ENCODE measurements around the gene UPF1.

Gene UPF1

DNA sequence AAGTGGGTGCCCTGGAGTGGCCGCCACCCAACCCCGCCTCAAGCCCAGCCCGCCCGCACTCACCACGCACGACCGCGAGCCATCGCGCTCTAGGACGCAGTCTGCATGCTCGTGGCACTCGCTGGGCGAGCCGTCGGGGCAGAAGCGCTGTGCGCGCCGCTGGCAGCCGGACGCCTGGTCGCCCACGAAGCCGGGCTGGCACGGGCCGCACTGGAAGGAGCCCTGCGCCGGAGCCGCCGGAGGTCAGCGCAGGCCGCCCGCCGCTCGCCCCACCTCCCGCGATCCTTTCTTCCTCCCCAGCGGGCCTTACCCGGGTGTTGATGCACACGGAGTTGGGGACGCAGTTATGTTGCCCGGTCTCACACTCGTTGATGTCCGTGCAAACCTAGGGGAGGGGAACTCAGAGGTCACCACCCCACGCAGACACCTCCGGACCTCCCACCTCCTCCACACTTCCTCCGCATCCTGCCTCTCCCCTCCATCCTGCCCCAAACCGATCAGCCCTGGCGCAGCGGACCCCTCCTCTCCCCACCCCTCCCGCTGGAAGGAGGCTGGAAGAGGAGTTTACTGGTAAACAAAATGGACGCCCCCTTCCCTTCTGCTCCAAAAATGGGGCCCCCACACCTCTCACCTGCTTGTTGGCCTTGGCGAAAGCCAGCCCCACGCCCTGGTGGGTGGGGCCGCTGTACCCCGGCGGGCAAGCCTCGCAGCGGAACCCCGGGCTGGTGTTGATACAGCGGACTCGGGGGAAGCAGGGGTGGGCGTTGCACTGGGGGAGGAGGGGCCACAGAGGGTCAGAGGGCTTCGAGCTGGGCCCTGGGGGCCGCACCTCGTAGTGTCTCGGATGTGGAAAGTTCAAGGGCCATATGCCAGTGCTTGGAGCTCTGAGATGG lies 43.0 kb upstream of the UPF1 start:
- no peak overlapping the region for H3K4me3 ChIP-seq (replicated peaks in 1 of 2; ENCODE audit: low read depth in 2 of 2, low read length in 2 of 2)
- DNase-seq (ENCODE audit: low read depth in 2 of 2), result no peak
- TF ChIP-seq CTCF (IDR thresholded peaks at IDR 0.05; ENCODE audit: low read depth, low read length), result no peak

DNA sequence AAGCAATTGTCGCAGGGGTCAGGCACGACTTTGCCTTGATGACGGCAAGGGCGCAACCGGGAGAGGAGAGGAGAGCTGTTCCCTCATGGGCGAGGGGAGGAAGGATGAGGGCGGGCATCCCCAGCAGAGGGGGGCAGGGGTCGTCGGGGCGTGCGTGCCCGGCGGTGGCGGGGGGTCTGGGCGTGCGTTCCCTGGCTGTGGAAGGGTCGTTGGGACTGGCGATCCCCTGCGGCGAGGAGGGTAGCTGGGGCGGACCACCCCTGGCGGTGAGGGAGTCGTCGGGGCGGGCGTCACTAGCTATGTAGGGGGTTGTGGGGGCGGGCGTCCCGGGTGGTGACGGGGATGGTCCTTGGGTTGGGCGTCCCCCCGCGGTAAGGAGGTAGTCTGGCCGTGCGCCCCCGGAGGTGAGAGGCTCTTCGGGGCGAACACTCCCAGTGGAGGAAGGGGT lies 42.3 kb upstream of the UPF1 start:
- no peak for TF ChIP-seq CTCF (IDR thresholded peaks at IDR 0.05; ENCODE audit: low read depth, low read length)
- no peak for DNase-seq (ENCODE audit: low read depth in 2 of 2)
- H3K4me3 ChIP-seq (replicated peaks in 1 of 2; ENCODE audit: low read depth in 2 of 2, low read length in 2 of 2), result no peak overlapping the region

- DNase-seq (ENCODE audit: low read depth in 2 of 2), result peak; percentile 10 to 41
- TF ChIP-seq CTCF (IDR thresholded peaks at IDR 0.05; ENCODE audit: low read depth, low read length), result no peak
- H3K4me3 ChIP-seq (replicated peaks in 1 of 2; ENCODE audit: low read depth in 2 of 2, low read length in 2 of 2), result no peak overlapping the region
Observed at GRCh38 chr19:18789883-18790565, 41.7 kb upstream of the UPF1 start.

- H3K4me3 ChIP-seq (replicated peaks in 1 of 2; ENCODE audit: low read depth in 2 of 2, low read length in 2 of 2), result no peak within 1 kb of the TSS
- no peak for DNase-seq (ENCODE audit: low read depth in 2 of 2)
- no peak for TF ChIP-seq CTCF (IDR thresholded peaks at IDR 0.05; ENCODE audit: low read depth, low read length)
Observed at GRCh38 chr19:18790566-18791314, 41.0 kb upstream of the UPF1 start, which contains the start of gene COMP. Gene COMP, minus strand, starts transcription at chr19:18791305. Its CDS starts 36 bp downstream, at chr19:18791269.

DNA sequence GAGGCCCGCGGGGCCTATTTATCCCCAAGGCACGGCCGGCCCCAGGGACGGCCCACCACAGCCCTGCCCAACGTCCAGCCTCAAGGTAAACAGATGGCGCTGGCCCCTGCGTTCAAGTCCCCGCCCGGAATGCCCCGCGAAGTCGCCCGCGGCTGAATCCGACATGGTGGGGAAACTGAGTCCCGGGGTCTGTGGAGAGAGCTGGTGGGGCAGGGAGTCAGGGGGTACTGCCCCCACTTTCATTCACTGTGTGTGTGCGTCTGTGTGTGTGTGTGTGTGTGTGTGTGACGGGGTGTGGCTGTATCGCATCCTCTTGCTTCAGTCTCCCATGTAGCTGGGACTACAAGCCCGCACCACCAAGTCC lies 40.5 kb upstream of the UPF1 start:
- no peak overlapping the region for H3K4me3 ChIP-seq (replicated peaks in 1 of 2; ENCODE audit: low read depth in 2 of 2, low read length in 2 of 2)
- DNase-seq (ENCODE audit: low read depth in 2 of 2), result no peak
- no peak for TF ChIP-seq CTCF (IDR thresholded peaks at IDR 0.05; ENCODE audit: low read depth, low read length)

- H3K4me3 ChIP-seq (replicated peaks in 1 of 2; ENCODE audit: low read depth in 2 of 2, low read length in 2 of 2), result no peak overlapping the region
- no peak for TF ChIP-seq CTCF (IDR thresholded peaks at IDR 0.05; ENCODE audit: low read depth, low read length)
- DNase-seq (ENCODE audit: low read depth in 2 of 2), result no peak
Observed at GRCh38 chr19:18792661-18793060, 39.1 kb upstream of the UPF1 start.

Data from cardiac fibroblast (primary cell).